ENCODE data around the gene LMAN1L. TPM values are rescaled to one million over a fixed set of nuclear protein-coding genes. Genes with fewer than 3 reads are reported as not detected.

The LMAN1L gene
- total RNA-seq, 6 experiments from 2014 or later, result not detected

DNA sequence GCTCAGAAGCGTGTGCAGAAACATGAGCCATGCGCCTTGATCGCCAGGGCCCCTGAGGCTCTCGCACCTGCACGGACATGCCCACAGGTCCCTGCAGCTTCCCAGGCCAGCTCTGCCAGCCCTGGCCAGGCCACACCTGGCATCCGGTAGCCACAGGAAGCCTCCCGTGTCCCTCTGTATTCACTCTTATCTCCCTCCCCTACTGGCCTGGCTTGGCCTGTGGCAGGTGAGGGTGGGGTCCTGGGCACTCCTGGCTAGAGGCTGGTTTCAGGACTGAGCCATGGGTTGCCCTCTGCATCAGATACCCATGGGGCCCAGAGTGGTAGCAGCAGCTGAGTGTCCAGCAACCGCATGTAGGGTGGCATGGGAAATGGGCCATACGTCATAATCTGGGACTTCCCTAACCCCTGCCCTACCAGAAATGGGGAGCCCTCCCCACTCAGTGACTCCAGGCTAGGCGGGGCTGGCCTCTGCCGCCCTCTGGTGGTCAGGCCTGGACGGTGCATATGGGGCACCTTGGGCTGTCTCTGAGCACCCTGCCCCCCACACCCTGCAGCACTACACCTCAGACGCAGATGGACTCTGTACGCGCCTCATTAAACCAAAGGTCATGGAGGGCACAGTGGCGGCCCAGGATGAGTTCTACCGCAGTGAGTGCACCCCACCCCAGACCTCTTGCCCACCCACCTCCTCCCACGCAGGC, 12.6 kb upstream of the LMAN1L start:
- no peak overlapping the region for H3K4me3 Mint-ChIP-seq
- H3K27ac Mint-ChIP-seq, result no peak overlapping the region; the same call in 1 of the 2 replicates
- DNase-seq, result peak; percentile 53
- no peaks in the 10 kb centered on the region for H3K9me3 Mint-ChIP-seq
- H3K27me3 Mint-ChIP-seq (ENCODE audit: insufficient read depth), result no peaks in the 10 kb centered on the region; the same call in 1 of the 2 replicates
- peak; percentile 98 for TF ChIP-seq CTCF (IDR thresholded peaks at IDR 0.05)
- peaks cover 7% of the 10 kb centered on the region for H3K36me3 Mint-ChIP-seq (ENCODE audit: low read depth)
- no peaks in the 10 kb centered on the region; the same call in 1 of the 2 replicates for H3K4me1 Mint-ChIP-seq (ENCODE audit: low read depth)

- no peaks in the 10 kb centered on the region; the same call in 1 of the 2 replicates for H3K4me1 Mint-ChIP-seq (ENCODE audit: low read depth)
- H3K27me3 Mint-ChIP-seq (ENCODE audit: insufficient read depth), result peaks cover 2% of the 10 kb centered on the region
- H3K9me3 Mint-ChIP-seq, result no peaks in the 10 kb centered on the region
- H3K27ac Mint-ChIP-seq, result no peak overlapping the region
- TF ChIP-seq CTCF (IDR thresholded peaks at IDR 0.05), result no peak
- no peak overlapping the region for H3K4me3 Mint-ChIP-seq
- no peak for DNase-seq
- H3K36me3 Mint-ChIP-seq (ENCODE audit: low read depth), result peaks cover 7% of the 10 kb centered on the region
Observed at GRCh38 chr15:74800559-74801094, 12.0 kb upstream of the LMAN1L start.

GRCh38 chr15:74801311-74801997, 11.2 kb upstream of the LMAN1L start:
- Mint-ChIP-seq H3K9me3 (no peaks in the 10 kb centered on the region), H3K27me3 (ENCODE audit: insufficient read depth) (peaks cover 2% of the 10 kb centered on the region), H3K4me1 (ENCODE audit: low read depth) (no peaks in the 10 kb centered on the region), H3K4me3 (no peak overlapping the region), H3K36me3 (ENCODE audit: low read depth) (peaks cover 7% of the 10 kb centered on the region), H3K27ac (peak overlapping the region; percentile 36; the same call in 1 of the 2 replicates)
- DNase-seq, result no peak
- TF ChIP-seq CTCF (IDR thresholded peaks at IDR 0.05), result no peak

DNA sequence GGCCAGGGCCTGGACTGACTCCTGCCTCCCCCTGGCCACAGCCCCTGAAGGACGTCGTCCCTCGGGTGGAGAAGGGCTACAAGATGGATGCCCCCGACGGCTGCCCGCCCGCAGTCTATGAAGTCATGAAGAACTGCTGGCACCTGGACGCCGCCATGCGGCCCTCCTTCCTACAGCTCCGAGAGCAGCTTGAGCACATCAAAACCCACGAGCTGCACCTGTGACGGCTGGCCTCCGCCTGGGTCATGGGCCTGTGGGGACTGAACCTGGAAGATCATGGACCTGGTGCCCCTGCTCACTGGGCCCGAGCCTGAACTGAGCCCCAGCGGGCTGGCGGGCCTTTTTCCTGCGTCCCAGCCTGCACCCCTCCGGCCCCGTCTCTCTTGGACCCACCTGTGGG, 10.3 kb upstream of the LMAN1L start:
- H3K27me3 Mint-ChIP-seq (ENCODE audit: insufficient read depth), result peaks cover 2% of the 10 kb centered on the region
- no peak overlapping the region for H3K4me3 Mint-ChIP-seq
- peaks cover 7% of the 10 kb centered on the region for H3K36me3 Mint-ChIP-seq (ENCODE audit: low read depth)
- no peak overlapping the region for H3K27ac Mint-ChIP-seq
- DNase-seq, result no peak
- H3K4me1 Mint-ChIP-seq (ENCODE audit: low read depth), result no peaks in the 10 kb centered on the region
- H3K9me3 Mint-ChIP-seq, result no peaks in the 10 kb centered on the region
- TF ChIP-seq CTCF (IDR thresholded peaks at IDR 0.05), result no peak

DNA sequence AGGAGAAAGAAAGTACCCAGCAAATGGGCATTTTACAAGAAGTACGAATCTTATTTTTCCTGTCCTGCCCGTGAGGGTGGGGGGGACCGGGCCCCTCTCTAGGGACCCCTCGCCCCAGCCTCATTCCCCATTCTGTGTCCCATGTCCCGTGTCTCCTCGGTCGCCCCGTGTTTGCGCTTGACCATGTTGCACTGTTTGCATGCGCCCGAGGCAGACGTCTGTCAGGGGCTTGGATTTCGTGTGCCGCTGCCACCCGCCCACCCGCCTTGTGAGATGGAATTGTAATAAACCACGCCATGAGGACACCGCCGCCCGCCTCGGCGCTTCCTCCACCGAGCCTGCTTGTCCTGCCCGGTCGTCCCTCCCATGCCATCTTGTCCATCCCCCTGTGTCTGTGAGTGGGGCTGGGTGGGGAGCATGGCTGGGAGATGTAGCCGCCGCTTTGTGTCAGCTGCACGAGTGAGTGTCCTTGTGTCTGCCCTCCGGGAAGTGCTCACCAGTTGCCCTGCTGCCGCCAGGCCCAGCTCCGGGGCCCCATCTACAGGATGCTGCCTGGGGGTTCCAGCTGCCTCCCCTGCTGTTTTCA, 9.7 kb upstream of the LMAN1L start:
- peaks cover 7% of the 10 kb centered on the region for H3K36me3 Mint-ChIP-seq (ENCODE audit: low read depth)
- H3K27ac Mint-ChIP-seq, result no peak overlapping the region
- no peaks in the 10 kb centered on the region for H3K4me1 Mint-ChIP-seq (ENCODE audit: low read depth)
- TF ChIP-seq CTCF (IDR thresholded peaks at IDR 0.05), result no peak
- no peak overlapping the region for H3K4me3 Mint-ChIP-seq
- H3K9me3 Mint-ChIP-seq, result no peaks in the 10 kb centered on the region
- H3K27me3 Mint-ChIP-seq (ENCODE audit: insufficient read depth), result peaks cover 2% of the 10 kb centered on the region; the same call in 1 of the 2 replicates
- DNase-seq, result no peak

Data from HFFc6 (cell line).